NOMO-1 (cell line): ENCODE data around the gene CUL7.
"Not testable (repeated sequence)": the region's sequence is repeated elsewhere in the genome, so short reads cannot be mapped to it uniquely, and the experiment has no call there.

ENCODE experiments used
- DNase-seq, 2 experiments: peaks; one replicate each; lab custom pipeline; 2025; ENCODE audit not compliant: unreplicated experiment in 2 of 2; lab: John Stamatoyannopoulos, UW

The CUL7 gene

GRCh38 chr6:43050981-43051380 is 2.7 kb downstream of the CUL7 start:
- DNase-seq, result no peak

- DNase-seq, result no peak
Measured at GRCh38 chr6:43047998-43048397, 5.7 kb downstream of the CUL7 start.

GRCh38 chr6:43045371-43045930 is 8.2 kb downstream of the CUL7 start:
- no peak for DNase-seq

GRCh38 chr6:43043310-43043709 is 10.3 kb downstream of the CUL7 start:
- no peak for DNase-seq

GRCh38 chr6:43041475-43041874 is 12.2 kb downstream of the CUL7 start:
- DNase-seq, result not testable (repeated sequence)

GRCh38 chr6:43040542-43041257 is 13.0 kb downstream of the CUL7 start:
- DNase-seq, result no peak

- DNase-seq, result no peak
Measured at GRCh38 chr6:43038727-43039126, 14.9 kb downstream of the CUL7 start.

- no peak for DNase-seq
Measured at GRCh38 chr6:43037706-43038105, 15.9 kb downstream of the CUL7 start.

- no peak for DNase-seq
Measured at GRCh38 chr6:43037197-43037596, 16.5 kb downstream of the CUL7 start.

- no peak for DNase-seq
Measured at GRCh38 chr6:43036712-43037111, 16.9 kb downstream of the CUL7 start.

- no peak for DNase-seq
Measured at GRCh38 chr6:43035495-43036194, 18.0 kb downstream of the CUL7 start.

GRCh38 chr6:43034190-43034525 is 19.5 kb downstream of the CUL7 start:
- DNase-seq, result no peak

GRCh38 chr6:43033496-43034189 is 20.0 kb downstream of the CUL7 start:
- no peak for DNase-seq

GRCh38 chr6:43032326-43032725 is 21.3 kb downstream of the CUL7 start:
- DNase-seq, result no peak

- no peak for DNase-seq
Measured at GRCh38 chr6:43029120-43029519, 24.5 kb downstream of the CUL7 start.

- DNase-seq, result no peak
Measured at GRCh38 chr6:43026365-43026764, 27.3 kb downstream of the CUL7 start.

GRCh38 chr6:43024436-43024835 is 29.2 kb downstream of the CUL7 start:
- no peak for DNase-seq

GRCh38 chr6:43021270-43022047 is 32.2 kb downstream of the CUL7 start, which contains the start of gene RRP36:
TSS of gene RRP36 (plus strand) at chr6:43021623. CDS start at chr6:43021655, 32 bp downstream.
- peak; percentile 63 to 75 for DNase-seq

- DNase-seq, result no peak
Measured at GRCh38 chr6:43020847-43021246, 32.8 kb downstream of the CUL7 start.

GRCh38 chr6:43020052-43020705 is 33.5 kb downstream of the CUL7 start:
- DNase-seq, result no peak
